ENCODE results near the gene BBS9. TPM values are rescaled to one million over a fixed set of nuclear protein-coding genes. Genes with fewer than 3 reads are reported as not detected.
"Not testable (repeated sequence)": the region's sequence is repeated elsewhere in the genome, so short reads cannot be mapped to it uniquely, and the experiment has no call there.

Gene BBS9
- total RNA-seq, 1 experiment from 2014 or later = 20.9 TPM

GRCh38 chr7:33484476-33484875 lies 355.1 kb downstream of the BBS9 start:
- DNase-seq (ENCODE audit: low read depth, low spot score); in situ Hi-C loops (cut with HindIII; ENCODE audit: low pct_unique_long_range_greater_than_20kb, low sequenced_read_pairs): not testable (repeated sequence)

- peak; percentile 44 for DNase-seq (ENCODE audit: low read depth, low spot score)
Measured at GRCh38 chr7:33485747-33486493, 356.6 kb downstream of the BBS9 start.

GRCh38 chr7:33486633-33487032 lies 357.3 kb downstream of the BBS9 start:
- DNase-seq (ENCODE audit: low read depth, low spot score) = no peak
- in situ Hi-C loops (cut with HindIII; ENCODE audit: low pct_unique_long_range_greater_than_20kb, low sequenced_read_pairs) = no loop called here

More at GRCh38 chr7:33485747-33486493, 356.6 kb downstream of the BBS9 start:
- in situ Hi-C loops (cut with HindIII; ENCODE audit: low pct_unique_long_range_greater_than_20kb, low sequenced_read_pairs) = no loop called here

- no peak for DNase-seq (ENCODE audit: low read depth, low spot score)
- in situ Hi-C loops (cut with HindIII; ENCODE audit: low pct_unique_long_range_greater_than_20kb, low sequenced_read_pairs) = no loop called here
Measured at GRCh38 chr7:33487998-33488682, 358.8 kb downstream of the BBS9 start.

GRCh38 chr7:33494474-33494873 lies 365.1 kb downstream of the BBS9 start:
- no peak for DNase-seq (ENCODE audit: low read depth, low spot score)
- in situ Hi-C loops (cut with HindIII; ENCODE audit: low pct_unique_long_range_greater_than_20kb, low sequenced_read_pairs) = no loop called here

- in situ Hi-C loops (cut with HindIII; ENCODE audit: low pct_unique_long_range_greater_than_20kb, low sequenced_read_pairs) = no loop called here
- no peak for DNase-seq (ENCODE audit: low read depth, low spot score)
Measured at GRCh38 chr7:33495207-33495606, 365.8 kb downstream of the BBS9 start.

GRCh38 chr7:33497051-33497450 lies 367.7 kb downstream of the BBS9 start:
- no peak for DNase-seq (ENCODE audit: low read depth, low spot score)
- in situ Hi-C loops (cut with HindIII; ENCODE audit: low pct_unique_long_range_greater_than_20kb, low sequenced_read_pairs) = no loop called here

GRCh38 chr7:33500703-33501701 lies 371.6 kb downstream of the BBS9 start:
- DNase-seq (ENCODE audit: low read depth, low spot score) = no peak

GRCh38 chr7:33503014-33503413 lies 373.6 kb downstream of the BBS9 start:
- no peak for DNase-seq (ENCODE audit: low read depth, low spot score)
- in situ Hi-C loops (cut with HindIII; ENCODE audit: low pct_unique_long_range_greater_than_20kb, low sequenced_read_pairs) = no loop called here

More at GRCh38 chr7:33500703-33501701, 371.6 kb downstream of the BBS9 start:
- in situ Hi-C loops (cut with HindIII; ENCODE audit: low pct_unique_long_range_greater_than_20kb, low sequenced_read_pairs) = no loop called here

GRCh38 chr7:33503736-33504135 lies 374.4 kb downstream of the BBS9 start:
- in situ Hi-C loops (cut with HindIII; ENCODE audit: low pct_unique_long_range_greater_than_20kb, low sequenced_read_pairs) = no loop called here
- no peak for DNase-seq (ENCODE audit: low read depth, low spot score)

- DNase-seq (ENCODE audit: low read depth, low spot score) = no peak
- in situ Hi-C loops (cut with HindIII; ENCODE audit: low pct_unique_long_range_greater_than_20kb, low sequenced_read_pairs) = no loop called here
Measured at GRCh38 chr7:33504266-33504665, 374.9 kb downstream of the BBS9 start.

GRCh38 chr7:33509206-33509605 lies 379.8 kb downstream of the BBS9 start:
- no peak for DNase-seq (ENCODE audit: low read depth, low spot score)
- in situ Hi-C loops (cut with HindIII; ENCODE audit: low pct_unique_long_range_greater_than_20kb, low sequenced_read_pairs) = no loop called here

GRCh38 chr7:33511778-33512177 lies 382.4 kb downstream of the BBS9 start:
- in situ Hi-C loops (cut with HindIII; ENCODE audit: low pct_unique_long_range_greater_than_20kb, low sequenced_read_pairs) = no loop called here
- DNase-seq (ENCODE audit: low read depth, low spot score) = peak; percentile 61

GRCh38 chr7:33516568-33516967 lies 387.2 kb downstream of the BBS9 start:
- in situ Hi-C loops (cut with HindIII; ENCODE audit: low pct_unique_long_range_greater_than_20kb, low sequenced_read_pairs) = no loop called here
- no peak for DNase-seq (ENCODE audit: low read depth, low spot score)

- DNase-seq (ENCODE audit: low read depth, low spot score) = no peak
- in situ Hi-C loops (cut with HindIII; ENCODE audit: low pct_unique_long_range_greater_than_20kb, low sequenced_read_pairs) = no loop called here
Measured at GRCh38 chr7:33517191-33517590, 387.8 kb downstream of the BBS9 start.

GRCh38 chr7:33527008-33527407 lies 397.6 kb downstream of the BBS9 start:
- DNase-seq (ENCODE audit: low read depth, low spot score); in situ Hi-C loops (cut with HindIII; ENCODE audit: low pct_unique_long_range_greater_than_20kb, low sequenced_read_pairs): not testable (repeated sequence)

GRCh38 chr7:33527613-33528012 lies 398.2 kb downstream of the BBS9 start:
- in situ Hi-C loops (cut with HindIII; ENCODE audit: low pct_unique_long_range_greater_than_20kb, low sequenced_read_pairs) = not testable (repeated sequence)

GRCh38 chr7:33529070-33529469 lies 399.7 kb downstream of the BBS9 start:
- in situ Hi-C loops (cut with HindIII; ENCODE audit: low pct_unique_long_range_greater_than_20kb, low sequenced_read_pairs) = no loop called here
- DNase-seq (ENCODE audit: low read depth, low spot score) = no peak

More at GRCh38 chr7:33527613-33528012, 398.2 kb downstream of the BBS9 start:
- not testable (repeated sequence) for DNase-seq (ENCODE audit: low read depth, low spot score)

Data from SK-MEL-5 (cell line).